HFFc6 (cell line): ENCODE measurements around the gene DCBLD1. TPM values are rescaled to one million over a fixed set of nuclear protein-coding genes. Genes with fewer than 3 reads are reported as not detected.

ENCODE experiments used
- DNase-seq: peaks from one replicate; pipeline ENCODE4 v3.0.0-alpha.2; 2018
- H3K27ac Mint-ChIP-seq: 2 replicates; pipeline ENCODE4 v1.8.0; 2020; ENCODE audit warnings: mild to moderate bottlenecking, mixed read lengths
- H3K27me3 Mint-ChIP-seq: 2 replicates; pipeline ENCODE4 v1.8.0; 2021; ENCODE audit warnings: mild to moderate bottlenecking, moderate library complexity, mixed read lengths; ENCODE audit not compliant: insufficient read depth
- H3K36me3 Mint-ChIP-seq: 2 replicates; pipeline ENCODE4 v1.8.0; 2021; ENCODE audit warnings: low read depth, mixed read lengths
- H3K4me1 Mint-ChIP-seq: 2 replicates; pipeline ENCODE4 v1.8.0; 2020; ENCODE audit warnings: low read depth, mixed read lengths
- H3K4me3 Mint-ChIP-seq: 2 replicates; pipeline ENCODE4 v1.8.0; 2020; ENCODE audit warnings: mild to moderate bottlenecking, moderate library complexity, mixed read lengths
- H3K9me3 Mint-ChIP-seq: 2 replicates; pipeline ENCODE4 v1.8.0; 2020; ENCODE audit warnings: mild to moderate bottlenecking, mixed read lengths
- total RNA-seq, 6 experiments: library from RNA; stranded (reverse); fragmentation: NEBNext Ultra II Directional; extraction: Animal tissue kit (Norgen Biotek cat#: 25700); gene quantifications; 2 replicates in 1 of 6; 3 replicates in 5 of 6; pipeline ENCODE4 v1.2.3, GENCODE V29; 2021
- TF ChIP-seq, protein P1 (sequence below): fragments of 200-600 bp; sonication (generic); IDR thresholded peaks from 2 replicates; pipeline ENCODE4 v1.5.0; 2021; ENCODE audit warnings: antibody characterized with exemption, mild to moderate bottlenecking

DCBLD1 gene
- total RNA-seq, 6 experiments from 2014 or later = 29.3 to 41.6 (median 31.9) TPM

DNA sequence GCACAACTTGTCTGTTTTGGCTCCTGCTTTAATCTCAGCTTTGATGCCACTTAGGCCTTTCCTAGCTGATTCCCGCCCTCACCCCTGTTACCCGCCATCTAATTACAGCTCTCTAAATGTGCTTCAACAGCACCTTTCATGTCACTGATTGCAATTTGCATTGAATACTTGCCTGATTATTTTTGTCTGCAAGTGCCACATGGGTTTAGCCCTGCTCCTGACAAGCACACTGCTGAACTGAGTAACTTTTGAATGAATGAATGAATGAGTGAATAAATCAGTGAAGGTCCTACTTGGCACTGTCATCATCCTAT, 591 bp upstream of the DCBLD1 start:
- Mint-ChIP-seq H3K36me3 (peaks cover 21% of the 10 kb centered on the region), H3K4me3 (peak overlapping the region; percentile 82), H3K9me3 (no peaks in the 10 kb centered on the region; the same call in 1 of the 2 replicates), H3K4me1 (peaks cover 39% of the 10 kb centered on the region), H3K27ac (peak overlapping the region; percentile 71; the same call in 1 of the 2 replicates), H3K27me3 (0 out of 2 replicates have a peak, but pooled peaks cover 4% of the 10 kb centered on the region)
- peak; percentile 8 for DNase-seq
- TF ChIP-seq, protein P1, sequence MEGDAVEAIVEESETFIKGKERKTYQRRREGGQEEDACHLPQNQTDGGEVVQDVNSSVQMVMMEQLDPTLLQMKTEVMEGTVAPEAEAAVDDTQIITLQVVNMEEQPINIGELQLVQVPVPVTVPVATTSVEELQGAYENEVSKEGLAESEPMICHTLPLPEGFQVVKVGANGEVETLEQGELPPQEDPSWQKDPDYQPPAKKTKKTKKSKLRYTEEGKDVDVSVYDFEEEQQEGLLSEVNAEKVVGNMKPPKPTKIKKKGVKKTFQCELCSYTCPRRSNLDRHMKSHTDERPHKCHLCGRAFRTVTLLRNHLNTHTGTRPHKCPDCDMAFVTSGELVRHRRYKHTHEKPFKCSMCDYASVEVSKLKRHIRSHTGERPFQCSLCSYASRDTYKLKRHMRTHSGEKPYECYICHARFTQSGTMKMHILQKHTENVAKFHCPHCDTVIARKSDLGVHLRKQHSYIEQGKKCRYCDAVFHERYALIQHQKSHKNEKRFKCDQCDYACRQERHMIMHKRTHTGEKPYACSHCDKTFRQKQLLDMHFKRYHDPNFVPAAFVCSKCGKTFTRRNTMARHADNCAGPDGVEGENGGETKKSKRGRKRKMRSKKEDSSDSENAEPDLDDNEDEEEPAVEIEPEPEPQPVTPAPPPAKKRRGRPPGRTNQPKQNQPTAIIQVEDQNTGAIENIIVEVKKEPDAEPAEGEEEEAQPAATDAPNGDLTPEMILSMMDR = no peak

DNA sequence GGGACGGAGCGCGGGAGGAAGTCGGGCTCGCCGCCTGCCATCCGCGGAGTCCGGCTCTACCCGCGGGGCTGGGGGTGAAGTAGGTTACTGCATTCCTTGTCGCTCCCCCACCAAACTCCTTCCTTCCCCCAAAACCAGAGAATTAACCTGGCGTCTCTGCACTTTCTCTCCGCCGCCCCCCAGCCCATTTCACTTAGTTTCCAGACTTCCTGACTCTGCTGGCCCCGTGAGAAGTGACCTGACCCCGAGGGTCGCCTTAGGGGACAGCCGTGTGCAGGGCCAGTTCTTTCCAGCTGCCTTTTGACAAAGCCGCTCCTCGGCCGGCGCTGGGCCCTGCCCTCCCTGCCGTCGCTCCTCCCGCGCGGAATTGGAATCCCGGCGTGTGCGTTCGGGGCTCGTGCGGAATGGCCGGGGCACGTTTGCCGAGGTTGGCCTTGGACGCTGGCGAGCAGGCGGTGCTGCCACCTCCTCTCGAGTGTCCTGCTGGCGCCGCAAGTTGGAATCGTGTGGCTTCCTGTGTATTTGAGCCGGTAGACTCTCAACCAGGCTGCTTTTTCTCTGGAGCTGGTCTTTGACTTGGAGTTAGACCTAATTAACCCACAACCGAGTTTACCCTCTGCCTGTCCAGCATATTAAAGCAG, 650 bp downstream of the DCBLD1 start:
- peaks cover 32% of the 10 kb centered on the region for H3K36me3 Mint-ChIP-seq
- peak overlapping the region; percentile 86 for H3K27ac Mint-ChIP-seq
- peak; percentile 54 for DNase-seq

DNA sequence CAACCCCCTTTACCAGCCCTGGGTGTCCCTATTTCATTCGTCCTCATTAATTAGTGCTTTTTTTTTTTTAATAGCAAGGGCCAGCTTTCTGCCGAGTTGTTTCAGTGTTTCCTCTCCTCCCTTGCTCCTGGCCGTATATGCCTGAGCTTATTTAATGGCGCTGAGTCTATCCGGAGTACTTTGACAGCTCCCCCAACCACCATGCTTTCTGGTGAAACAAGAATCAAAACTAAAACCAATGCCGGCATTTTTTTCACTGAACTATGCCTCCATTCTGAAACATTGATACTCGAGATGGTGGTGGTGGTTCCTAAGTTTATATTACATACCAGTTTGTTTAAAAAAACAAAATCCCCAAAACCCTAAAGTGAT, 1.2 kb downstream of the DCBLD1 start:
- H3K27ac Mint-ChIP-seq = peak overlapping the region; percentile 86
- TF ChIP-seq, protein P1 = no peak
- H3K36me3 Mint-ChIP-seq = peaks cover 34% of the 10 kb centered on the region
- H3K4me3 Mint-ChIP-seq = peak overlapping the region; percentile 95
- peaks cover 54% of the 10 kb centered on the region for H3K4me1 Mint-ChIP-seq
- peaks cover 4% of the 10 kb centered on the region; the same call in 1 of the 2 replicates for H3K9me3 Mint-ChIP-seq
- H3K27me3 Mint-ChIP-seq = peaks cover 4% of the 10 kb centered on the region; the same call in 1 of the 2 replicates
- DNase-seq = peak; percentile 24

More for the DNA sequence above, 650 bp downstream of the DCBLD1 start:
- TF ChIP-seq, protein P1 = no peak
- 0 out of 2 replicates have a peak, but pooled peaks cover 4% of the 10 kb centered on the region for H3K27me3 Mint-ChIP-seq
- peak overlapping the region; percentile 95 for H3K4me3 Mint-ChIP-seq
- H3K4me1 Mint-ChIP-seq = peaks cover 52% of the 10 kb centered on the region
- H3K9me3 Mint-ChIP-seq = peaks cover 3% of the 10 kb centered on the region; the same call in 1 of the 2 replicates

DNA sequence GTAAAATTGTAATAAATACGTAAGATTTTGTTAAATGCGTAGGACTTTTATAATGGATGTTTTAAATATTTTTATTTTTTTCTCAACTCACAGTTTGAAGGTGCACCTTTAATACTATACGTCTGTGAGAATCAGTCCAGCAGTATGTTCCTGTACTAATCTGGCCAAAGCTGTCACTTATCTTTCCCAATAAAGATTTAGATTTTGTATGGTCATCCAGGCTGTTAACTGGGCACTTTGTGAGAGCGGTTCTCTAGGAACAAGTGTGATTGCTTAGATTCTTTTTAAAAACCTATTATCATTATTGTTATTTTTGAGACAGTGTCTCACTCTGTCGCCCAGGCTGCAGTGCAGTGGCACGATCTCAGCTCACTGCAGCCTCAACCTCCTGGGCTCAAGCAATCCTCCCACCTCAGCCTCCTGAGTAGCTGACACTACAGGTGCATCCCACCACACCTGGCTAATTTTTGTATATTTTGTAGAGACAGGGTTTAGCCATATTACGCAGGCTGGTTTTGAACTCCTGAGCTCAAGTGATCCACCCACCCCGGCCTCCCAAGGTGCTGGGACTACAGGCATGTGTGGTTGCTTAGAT, 1.7 kb downstream of the DCBLD1 start:
- Mint-ChIP-seq H3K36me3 (peaks cover 38% of the 10 kb centered on the region), H3K4me3 (peak overlapping the region; percentile 95), H3K4me1 (peaks cover 59% of the 10 kb centered on the region), H3K9me3 (peaks cover 4% of the 10 kb centered on the region; the same call in 1 of the 2 replicates), H3K27ac (peak overlapping the region; percentile 86), H3K27me3 (peaks cover 4% of the 10 kb centered on the region; the same call in 1 of the 2 replicates)
- TF ChIP-seq, protein P1 = no peak
- DNase-seq = no peak

DNA sequence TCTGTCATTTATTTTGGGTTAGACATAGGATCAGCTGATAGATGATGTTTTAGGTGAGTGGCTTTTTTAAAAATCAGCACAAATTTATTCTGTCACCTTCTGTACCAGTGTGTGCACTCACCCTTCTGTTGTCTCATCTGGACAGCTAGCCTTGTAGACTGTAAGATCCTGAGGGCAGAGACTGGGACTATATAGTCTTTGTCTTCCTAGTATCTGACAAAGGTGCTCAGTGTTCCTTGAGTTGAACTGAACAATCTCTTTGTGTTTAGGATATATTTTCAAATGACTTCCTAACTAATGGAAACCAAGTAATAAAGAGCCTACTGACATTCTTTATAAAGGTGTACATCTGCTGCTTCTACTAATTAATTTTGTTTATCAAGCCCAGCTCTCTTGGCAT, 3.0 kb downstream of the DCBLD1 start:
- H3K4me1 Mint-ChIP-seq = peaks cover 60% of the 10 kb centered on the region
- H3K36me3 Mint-ChIP-seq = peaks cover 40% of the 10 kb centered on the region
- TF ChIP-seq, protein P1 = no peak
- H3K27me3 Mint-ChIP-seq = peaks cover 4% of the 10 kb centered on the region; the same call in 1 of the 2 replicates
- DNase-seq = no peak
- H3K27ac Mint-ChIP-seq = peak overlapping the region; percentile 23; the same call in 1 of the 2 replicates
- peak overlapping the region; percentile 95 for H3K4me3 Mint-ChIP-seq
- H3K9me3 Mint-ChIP-seq = peaks cover 4% of the 10 kb centered on the region; the same call in 1 of the 2 replicates
